NT2/D1 (cell line): ENCODE measurements around the gene SIRT4.

Source experiments
- SUZ12 ChIP-seq: IDR thresholded peaks from 2 replicates; pipeline ENCODE4 v1.6.1; 2011; ENCODE audit not compliant: insufficient read length, insufficient read depth; ENCODE audit errors: extremely low read depth
- YY1 ChIP-seq: IDR thresholded peaks from 2 replicates; pipeline ENCODE4 v1.6.1; 2011; ENCODE audit not compliant: insufficient read length, insufficient read depth
- ZNF274 ChIP-seq: IDR thresholded peaks from 2 replicates; pipeline ENCODE4 v1.6.1; 2011; ENCODE audit warnings: mild to moderate bottlenecking, low read depth, low read length

DNA sequence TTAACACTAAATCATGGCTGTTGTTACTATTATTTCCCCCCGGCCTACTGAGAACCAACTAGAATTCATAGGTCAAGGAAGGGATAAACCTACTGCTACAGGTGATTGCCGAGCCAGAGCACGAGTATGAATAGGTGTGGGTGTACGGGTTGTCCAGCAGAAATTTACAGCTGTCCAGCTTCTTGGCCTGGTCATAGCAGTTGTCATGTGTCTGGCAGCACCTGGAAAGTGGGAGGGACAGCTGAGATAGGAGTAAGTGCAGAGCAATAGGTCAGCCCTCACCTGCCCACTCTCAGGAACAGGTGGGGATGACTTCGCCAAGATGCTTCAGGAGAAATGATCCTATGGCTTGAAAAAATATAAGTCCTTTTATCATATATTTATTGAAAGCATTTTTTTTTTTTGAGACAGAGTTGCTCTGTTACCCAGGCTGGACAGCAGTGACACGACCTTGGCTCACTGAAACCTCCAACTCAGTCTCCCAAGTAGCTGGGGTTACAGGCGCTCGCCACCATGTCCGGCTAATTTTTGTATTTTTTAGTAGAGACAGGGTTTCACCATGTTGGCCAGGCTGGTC is 22.8 kb downstream of the SIRT4 start:
- no peak for TF ChIP-seq YY1
- TF ChIP-seq ZNF274 = no peak
- TF ChIP-seq SUZ12 = no peak
